Pulmonary artery endothelial cell (primary cell): ENCODE results near the gene GFRA4. TPM values are rescaled to one million over a fixed set of nuclear protein-coding genes. Genes with fewer than 3 reads are reported as not detected.

Experiments
- DNase-seq: peaks from one replicate; pipeline ENCODE4 v3.0.0-alpha.2; 2011; ENCODE audit warnings: low read depth, low spot score
- total RNA-seq: library from RNA; depleted of rRNA; stranded (reverse); fragments of >200 nt; gene quantifications from 2 replicates; pipeline ENCODE4 v1.2.3, GENCODE V29; 2014

GFRA4 gene
- total RNA-seq, 1 donor from 2014 or later: not detected

- DNase-seq: no peak
Measured at GRCh38 chr20:3694864-3695263, 31.7 kb upstream of the GFRA4 start.

GRCh38 chr20:3693376-3693775 lies 30.2 kb upstream of the GFRA4 start:
- no peak for DNase-seq

DNA sequence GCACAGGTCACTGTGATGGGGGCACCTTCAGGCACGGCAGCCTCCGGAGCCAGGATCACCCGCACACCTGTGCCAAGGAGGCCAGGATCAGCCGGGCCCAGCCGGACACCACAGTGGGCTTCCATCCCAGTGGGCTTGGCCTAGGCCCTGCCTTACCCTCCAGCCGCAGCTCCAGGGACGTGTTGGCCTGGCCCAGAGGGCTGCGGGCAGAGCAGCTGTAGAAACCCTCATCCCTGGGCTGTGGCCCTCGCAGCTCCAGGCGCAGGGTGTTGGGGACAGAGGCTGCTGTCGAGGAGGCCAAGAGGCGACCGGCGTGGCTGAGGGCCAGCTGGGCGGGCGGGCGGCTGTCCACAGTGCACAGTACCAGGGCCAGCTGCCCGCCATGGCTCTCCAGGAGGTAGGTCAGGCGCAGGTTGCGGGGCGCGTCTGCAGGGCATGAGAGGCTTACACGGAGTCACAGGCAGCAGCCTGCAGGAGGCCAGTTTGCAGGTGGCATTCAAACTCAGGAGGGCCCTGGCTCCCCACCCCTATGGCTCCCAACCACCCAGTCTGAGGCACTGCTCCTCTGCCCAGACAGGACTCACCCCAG lies 29.6 kb upstream of the GFRA4 start:
- DNase-seq: no peak

- DNase-seq: no peak
Measured at GRCh38 chr20:3691897-3692296, 28.7 kb upstream of the GFRA4 start.

DNA sequence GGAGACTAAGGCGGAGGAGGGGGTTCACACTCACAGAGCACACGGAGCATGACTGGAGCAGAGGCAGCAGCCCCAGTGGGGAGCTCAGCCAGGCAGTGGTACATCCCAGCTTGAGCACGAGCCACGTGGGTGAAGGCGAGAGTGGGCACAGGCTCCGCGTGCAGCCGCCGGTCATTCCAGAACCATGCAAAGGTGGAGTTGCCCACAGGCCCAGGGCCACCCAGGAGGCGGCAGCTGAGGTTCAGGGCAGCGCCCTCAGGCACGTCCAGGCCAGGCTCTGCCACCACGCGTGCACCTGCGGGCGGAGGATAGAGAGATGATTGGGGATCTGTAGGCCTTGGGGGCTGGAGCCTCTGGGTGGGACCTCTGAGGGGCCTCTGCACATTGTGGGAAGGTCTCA lies 28.1 kb upstream of the GFRA4 start:
- no peak for DNase-seq

- DNase-seq: no peak
Measured at GRCh38 chr20:3690413-3690812, 27.2 kb upstream of the GFRA4 start.

GRCh38 chr20:3689978-3690377 lies 26.8 kb upstream of the GFRA4 start:
- no peak for DNase-seq

- no peak for DNase-seq
Measured at GRCh38 chr20:3687655-3688054, 24.5 kb upstream of the GFRA4 start.

DNA sequence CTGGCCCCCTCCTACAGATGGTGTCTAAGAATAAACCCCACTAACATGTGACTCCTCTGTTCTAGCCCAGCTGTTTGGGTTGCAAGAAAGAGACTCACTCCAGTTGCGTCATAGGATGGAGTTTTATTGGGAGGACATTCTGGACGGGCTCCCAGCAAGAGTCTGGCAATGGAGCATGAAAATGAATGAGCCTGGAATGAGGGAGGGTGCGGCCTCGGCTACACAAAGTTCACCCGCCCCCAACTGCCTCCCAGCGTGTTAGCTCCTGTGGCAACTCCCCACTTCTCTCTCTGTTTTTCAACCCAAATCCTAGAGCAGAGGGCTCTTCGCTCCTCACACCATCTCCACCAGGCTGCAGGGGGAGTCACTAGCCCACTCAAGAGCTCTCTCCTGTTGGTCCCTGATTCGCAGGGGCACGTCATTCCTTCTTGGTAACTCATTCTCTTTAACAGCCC lies 23.7 kb upstream of the GFRA4 start:
- no peak for DNase-seq

GRCh38 chr20:3686421-3686820 lies 23.2 kb upstream of the GFRA4 start:
- DNase-seq: no peak

DNA sequence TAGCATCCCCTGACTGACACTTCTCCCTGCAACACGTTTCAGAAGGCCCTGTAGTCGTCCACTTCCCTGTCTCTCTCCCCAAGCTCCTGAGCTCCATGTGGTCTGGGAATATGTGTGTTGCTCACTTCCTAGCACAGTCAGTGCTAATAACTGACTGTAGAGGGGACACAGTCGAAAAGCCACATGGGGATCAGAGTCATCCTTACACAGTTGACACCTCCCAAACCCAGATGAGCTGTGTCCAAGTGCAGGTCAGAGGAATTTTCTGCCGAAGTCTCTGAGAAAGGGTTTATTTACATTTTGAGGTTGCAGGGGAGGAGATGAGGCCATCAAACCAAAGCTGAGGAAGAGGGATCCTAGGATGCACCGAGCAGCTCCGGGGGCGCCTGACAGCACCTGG lies 22.1 kb upstream of the GFRA4 start:
- no peak for DNase-seq

- DNase-seq: no peak
Measured at GRCh38 chr20:3681931-3682781, 19.0 kb upstream of the GFRA4 start, which contains the start of gene ADAM33. TSS of gene ADAM33 (minus strand) at chr20:3682010. CDS start at chr20:3682004, 6 bp downstream.

- DNase-seq: no peak
Measured at GRCh38 chr20:3681352-3681930, 18.2 kb upstream of the GFRA4 start.

- DNase-seq: no peak
Measured at GRCh38 chr20:3680701-3681351, 17.6 kb upstream of the GFRA4 start.

- DNase-seq: no peak
Measured at GRCh38 chr20:3679749-3680700, 16.8 kb upstream of the GFRA4 start.

- no peak for DNase-seq
Measured at GRCh38 chr20:3678856-3679720, 15.9 kb upstream of the GFRA4 start.

- DNase-seq: no peak
Measured at GRCh38 chr20:3678198-3678597, 15.0 kb upstream of the GFRA4 start.

DNA sequence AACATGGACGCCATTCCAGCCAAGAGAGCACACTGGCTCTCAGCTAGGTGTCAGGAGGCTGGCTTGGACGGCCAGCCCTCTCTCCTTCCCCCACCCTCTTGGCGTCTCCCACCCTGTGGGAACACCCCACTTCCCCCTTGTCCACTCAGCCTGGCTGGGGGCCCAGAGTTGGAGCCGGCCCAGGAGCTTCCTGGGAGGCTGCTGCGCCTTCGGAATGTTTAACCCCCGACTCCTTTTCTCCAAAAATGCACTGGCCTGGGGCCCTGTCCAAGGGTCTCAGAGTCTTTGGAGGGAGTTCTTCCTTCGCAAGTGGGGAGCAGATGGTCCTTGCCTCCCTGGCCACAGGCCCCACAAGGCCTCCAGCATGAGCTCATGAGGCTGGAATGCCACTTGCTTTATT lies 14.5 kb upstream of the GFRA4 start:
- DNase-seq: no peak

- no peak for DNase-seq
Measured at GRCh38 chr20:3674995-3675900, 12.0 kb upstream of the GFRA4 start.
